ENCODE data around the gene CRISP2. TPM values are rescaled to one million over a fixed set of nuclear protein-coding genes. Genes with fewer than 3 reads are reported as not detected.

CRISP2 gene
- total and polyA plus RNA-seq, 2 donors (not counting 1 experiment from before 2014, with no cell fraction given), result not detected

GRCh38 chr6:49736017-49736508, 22.7 kb upstream of the CRISP2 start:
- no peaks in the 10 kb centered on the region for H3K27me3 ChIP-seq (replicated peaks in 1 of 4; ENCODE audit: control extremely low read depth in 1 of 4, control insufficient read depth in 3 of 4, insufficient read depth in 4 of 4, low read length in 3 of 4)
- WGBS (ENCODE audit: insufficient coverage), result no CpG with 5 or more reads among the region's 4 CpGs
- no peaks in the 10 kb centered on the region for H3K36me3 ChIP-seq (replicated peaks in 1 of 2; ENCODE audit: control extremely low read depth in 1 of 2, control insufficient read depth in 1 of 2, extremely low read depth in 1 of 2, insufficient read depth in 2 of 2, low read length in 1 of 2)
- DNase-seq (no peak), ATAC-seq (ENCODE audit: low read depth) (no peak)
- no peaks in the 10 kb centered on the region for H3K27me3 Mint-ChIP-seq
- H3K27ac Mint-ChIP-seq, result no peak overlapping the region
- no peak overlapping the region for H3K27ac ChIP-seq (ENCODE audit: low read length in 2 of 2)
- H3K79me2 ChIP-seq (ENCODE audit: control insufficient read depth, insufficient read depth, low read length), result no peaks in the 10 kb centered on the region
- no peaks in the 10 kb centered on the region for H3K4me1 ChIP-seq (ENCODE audit: control insufficient read depth in 2 of 2, insufficient read depth in 2 of 2, low read length in 2 of 2)
- ChIA-PET CTCF (no interaction called here), POLR2A (no interaction called here)
- peaks cover under 1% of the 10 kb centered on the region for H3K9me3 Mint-ChIP-seq (ENCODE audit: insufficient read depth)
- TF ChIP-seq CTCF (IDR thresholded peaks at IDR 0.05), result no peak
- no peak for TF ChIP-seq EZH2 (IDR thresholded peaks at IDR 0.05; ENCODE audit: borderline replicate concordance, insufficient read depth, low read depth, low read length, poor library complexity, severe bottlenecking)
- no peak overlapping the region for H3K4me3 Mint-ChIP-seq
- no peaks in the 10 kb centered on the region for H3K4me1 Mint-ChIP-seq
- H2AFZ ChIP-seq (ENCODE audit: insufficient read depth, low read depth, low read length, poor library complexity, severe bottlenecking), result no peak overlapping the region
- no peak overlapping the region for H3K4me3 ChIP-seq (ENCODE audit: control extremely low read depth in 1 of 5, extremely low read depth in 1 of 5, insufficient read depth in 1 of 5, low read depth in 2 of 5, low read length in 4 of 5)
- no peak overlapping the region for H3K4me2 ChIP-seq (replicated peaks; ENCODE audit: low read depth, low read length, poor library complexity, severe bottlenecking)
- intact Hi-C loops (cut with micrococcal nuclease), result no loop called here
- no peak overlapping the region for H3K9ac ChIP-seq (ENCODE audit: low read length)
- H3K9me3 ChIP-seq (ENCODE audit: control extremely low read depth in 1 of 3, control insufficient read depth in 2 of 3, insufficient read depth in 1 of 3, low read length in 2 of 3), result no peaks in the 10 kb centered on the region
- no peaks in the 10 kb centered on the region for H4K20me1 ChIP-seq (ENCODE audit: control insufficient read depth, insufficient read depth, low read length, poor library complexity, severe bottlenecking)

- no peaks in the 10 kb centered on the region for H3K4me1 ChIP-seq (ENCODE audit: control insufficient read depth in 2 of 2, insufficient read depth in 2 of 2, low read length in 2 of 2)
These were observed 20.3 kb upstream of the CRISP2 start for GRCh38 chr6:49733680-49734079.

More at GRCh38 chr6:49733680-49734079, 20.3 kb upstream of the CRISP2 start:
- Histone ChIP-seq H3K27me3 (replicated peaks in 1 of 4; ENCODE audit: control extremely low read depth in 1 of 4, control insufficient read depth in 3 of 4, insufficient read depth in 4 of 4, low read length in 3 of 4) (no peaks in the 10 kb centered on the region), H3K4me3 (ENCODE audit: control extremely low read depth in 1 of 5, extremely low read depth in 1 of 5, insufficient read depth in 1 of 5, low read depth in 2 of 5, low read length in 4 of 5) (no peak overlapping the region), H3K27ac (ENCODE audit: low read length in 2 of 2) (no peak overlapping the region), H3K4me2 (replicated peaks; ENCODE audit: low read depth, low read length, poor library complexity, severe bottlenecking) (no peak overlapping the region), H2AFZ (ENCODE audit: insufficient read depth, low read depth, low read length, poor library complexity, severe bottlenecking) (no peak overlapping the region), H3K9me3 (ENCODE audit: control extremely low read depth in 1 of 3, control insufficient read depth in 2 of 3, insufficient read depth in 1 of 3, low read length in 2 of 3) (no peaks in the 10 kb centered on the region), H3K36me3 (replicated peaks in 1 of 2; ENCODE audit: control extremely low read depth in 1 of 2, control insufficient read depth in 1 of 2, extremely low read depth in 1 of 2, insufficient read depth in 2 of 2, low read length in 1 of 2) (no peaks in the 10 kb centered on the region), H3K79me2 (ENCODE audit: control insufficient read depth, insufficient read depth, low read length) (no peaks in the 10 kb centered on the region), H4K20me1 (ENCODE audit: control insufficient read depth, insufficient read depth, low read length, poor library complexity, severe bottlenecking) (no peaks in the 10 kb centered on the region), H3K9ac (ENCODE audit: low read length) (no peak overlapping the region)
- no peak for TF ChIP-seq EZH2 (IDR thresholded peaks at IDR 0.05; ENCODE audit: borderline replicate concordance, insufficient read depth, low read depth, low read length, poor library complexity, severe bottlenecking)
- no peak for TF ChIP-seq CTCF (IDR thresholded peaks at IDR 0.05)
- ChIA-PET POLR2A (no interaction called here), CTCF (no interaction called here)
- no peak for DNase-seq
- ATAC-seq (ENCODE audit: low read depth), result no peak
- H3K4me1 Mint-ChIP-seq, result no peaks in the 10 kb centered on the region
- H3K27ac Mint-ChIP-seq, result no peak overlapping the region
- intact Hi-C loops (cut with micrococcal nuclease), result no loop called here
- no CpG with 5 or more reads among the region's 2 CpGs for WGBS (ENCODE audit: insufficient coverage)
- H3K27me3 Mint-ChIP-seq, result no peaks in the 10 kb centered on the region
- no peak overlapping the region for H3K4me3 Mint-ChIP-seq
- no peaks in the 10 kb centered on the region for H3K9me3 Mint-ChIP-seq (ENCODE audit: insufficient read depth)

Data from B cell (primary cell).